ENCODE results near the gene AUNIP.

GRCh38 chr1:25836695-25837094 is 22.6 kb downstream of the AUNIP start:
- no peak for TF ChIP-seq GLI4 (tag by site-specific recombination; IDR thresholded peaks at IDR 0.05)
- TF ChIP-seq CTCF (tag by site-specific recombination; IDR thresholded peaks at IDR 0.05), result no peak
